ENCODE results near the gene AP4S1.

AP4S1 gene

GRCh38 chr14:31009836-31010574 is 15.4 kb upstream of the AP4S1 start:
- H3K9ac ChIP-seq (ENCODE audit: low read depth, low read length) = no peak overlapping the region
- no peaks in the 10 kb centered on the region for H3K27me3 ChIP-seq (ENCODE audit: insufficient read depth, low read length)
- peaks cover 11% of the 10 kb centered on the region for H3K36me3 ChIP-seq (ENCODE audit: insufficient read depth, low read depth, low read length)
- no peak overlapping the region for H3K27ac ChIP-seq (ENCODE audit: low read length)
- H3K4me3 ChIP-seq (ENCODE audit: low read length) = no peak overlapping the region
- no peaks in the 10 kb centered on the region for H3K9me3 ChIP-seq (ENCODE audit: insufficient read depth, low read depth, low read length)
- peaks cover 6% of the 10 kb centered on the region; the same call in 1 of the 2 replicates for H3K4me1 ChIP-seq (ENCODE audit: insufficient read depth, low read length)

GRCh38 chr14:31010935-31011334 is 14.5 kb upstream of the AP4S1 start:
- Histone ChIP-seq H3K27me3 (ENCODE audit: insufficient read depth, low read length) (no peaks in the 10 kb centered on the region), H3K4me3 (ENCODE audit: low read length) (no peak overlapping the region), H3K9me3 (ENCODE audit: insufficient read depth, low read depth, low read length) (no peaks in the 10 kb centered on the region), H3K4me1 (ENCODE audit: insufficient read depth, low read length) (no peaks in the 10 kb centered on the region), H3K9ac (ENCODE audit: low read depth, low read length) (no peak overlapping the region), H3K27ac (ENCODE audit: low read length) (no peak overlapping the region), H3K36me3 (ENCODE audit: insufficient read depth, low read depth, low read length) (peaks cover 11% of the 10 kb centered on the region)

GRCh38 chr14:31013841-31014240 is 11.6 kb upstream of the AP4S1 start:
- Histone ChIP-seq H3K9me3 (ENCODE audit: insufficient read depth, low read depth, low read length) (no peaks in the 10 kb centered on the region), H3K4me3 (ENCODE audit: low read length) (no peak overlapping the region), H3K36me3 (ENCODE audit: insufficient read depth, low read depth, low read length) (peaks cover 15% of the 10 kb centered on the region), H3K27ac (ENCODE audit: low read length) (no peak overlapping the region), H3K27me3 (ENCODE audit: insufficient read depth, low read length) (no peaks in the 10 kb centered on the region), H3K9ac (ENCODE audit: low read depth, low read length) (no peak overlapping the region), H3K4me1 (ENCODE audit: insufficient read depth, low read length) (no peaks in the 10 kb centered on the region)

GRCh38 chr14:31018057-31018645 is 7.3 kb upstream of the AP4S1 start:
- no peaks in the 10 kb centered on the region for H3K4me1 ChIP-seq (ENCODE audit: insufficient read depth, low read length)
- no peaks in the 10 kb centered on the region for H3K9me3 ChIP-seq (ENCODE audit: insufficient read depth, low read depth, low read length)
- no peak overlapping the region for H3K9ac ChIP-seq (ENCODE audit: low read depth, low read length)
- H3K27me3 ChIP-seq (ENCODE audit: insufficient read depth, low read length) = no peaks in the 10 kb centered on the region
- H3K27ac ChIP-seq (ENCODE audit: low read length) = no peak overlapping the region
- peaks cover 22% of the 10 kb centered on the region for H3K36me3 ChIP-seq (ENCODE audit: insufficient read depth, low read depth, low read length)
- no peak overlapping the region for H3K4me3 ChIP-seq (ENCODE audit: low read length)

- H3K27me3 ChIP-seq (ENCODE audit: insufficient read depth, low read length) = no peaks in the 10 kb centered on the region
- peaks cover 22% of the 10 kb centered on the region for H3K36me3 ChIP-seq (ENCODE audit: insufficient read depth, low read depth, low read length)
- no peak overlapping the region for H3K27ac ChIP-seq (ENCODE audit: low read length)
- H3K4me3 ChIP-seq (ENCODE audit: low read length) = no peak overlapping the region
- H3K4me1 ChIP-seq (ENCODE audit: insufficient read depth, low read length) = peaks cover 12% of the 10 kb centered on the region; the same call in 1 of the 2 replicates
- H3K9me3 ChIP-seq (ENCODE audit: insufficient read depth, low read depth, low read length) = no peaks in the 10 kb centered on the region
- H3K9ac ChIP-seq (ENCODE audit: low read depth, low read length) = no peak overlapping the region
Observed at GRCh38 chr14:31020834-31021575, 4.4 kb upstream of the AP4S1 start.

GRCh38 chr14:31021576-31021949 is 3.9 kb upstream of the AP4S1 start:
- Histone ChIP-seq H3K27ac (ENCODE audit: low read length) (no peak overlapping the region), H3K4me3 (ENCODE audit: low read length) (no peak overlapping the region), H3K9ac (ENCODE audit: low read depth, low read length) (no peak overlapping the region), H3K9me3 (ENCODE audit: insufficient read depth, low read depth, low read length) (no peaks in the 10 kb centered on the region), H3K27me3 (ENCODE audit: insufficient read depth, low read length) (no peaks in the 10 kb centered on the region), H3K36me3 (ENCODE audit: insufficient read depth, low read depth, low read length) (peaks cover 22% of the 10 kb centered on the region), H3K4me1 (ENCODE audit: insufficient read depth, low read length) (peaks cover 12% of the 10 kb centered on the region; the same call in 1 of the 2 replicates)

- no peaks in the 10 kb centered on the region for H3K27me3 ChIP-seq (ENCODE audit: insufficient read depth, low read length)
- no peaks in the 10 kb centered on the region for H3K9me3 ChIP-seq (ENCODE audit: insufficient read depth, low read depth, low read length)
- H3K36me3 ChIP-seq (ENCODE audit: insufficient read depth, low read depth, low read length) = peaks cover 22% of the 10 kb centered on the region
- H3K4me3 ChIP-seq (ENCODE audit: low read length) = no peak overlapping the region
- H3K4me1 ChIP-seq (ENCODE audit: insufficient read depth, low read length) = peaks cover 12% of the 10 kb centered on the region; the same call in 1 of the 2 replicates
- H3K27ac ChIP-seq (ENCODE audit: low read length) = no peak overlapping the region
- no peak overlapping the region; the same call in 1 of the 2 replicates for H3K9ac ChIP-seq (ENCODE audit: low read depth, low read length)
Observed at GRCh38 chr14:31022386-31022785, 3.1 kb upstream of the AP4S1 start.

GRCh38 chr14:31024010-31024480 is 1.4 kb upstream of the AP4S1 start:
- H3K4me3 ChIP-seq (ENCODE audit: low read length) = peak overlapping the region; percentile 81
- H3K9me3 ChIP-seq (ENCODE audit: insufficient read depth, low read depth, low read length) = no peaks in the 10 kb centered on the region
- H3K9ac ChIP-seq (ENCODE audit: low read depth, low read length) = peak overlapping the region; percentile 98
- peaks cover 14% of the 10 kb centered on the region for H3K36me3 ChIP-seq (ENCODE audit: insufficient read depth, low read depth, low read length)
- H3K27me3 ChIP-seq (ENCODE audit: insufficient read depth, low read length) = no peaks in the 10 kb centered on the region
- H3K27ac ChIP-seq (ENCODE audit: low read length) = no peak overlapping the region
- peaks cover 12% of the 10 kb centered on the region; the same call in 1 of the 2 replicates for H3K4me1 ChIP-seq (ENCODE audit: insufficient read depth, low read length)

- no peaks in the 10 kb centered on the region for H3K9me3 ChIP-seq (ENCODE audit: insufficient read depth, low read depth, low read length)
- peak overlapping the region; percentile 85 for H3K27ac ChIP-seq (ENCODE audit: low read length)
- peaks cover 12% of the 10 kb centered on the region; the same call in 1 of the 2 replicates for H3K4me1 ChIP-seq (ENCODE audit: insufficient read depth, low read length)
- peak overlapping the region; percentile 98 for H3K9ac ChIP-seq (ENCODE audit: low read depth, low read length)
- H3K36me3 ChIP-seq (ENCODE audit: insufficient read depth, low read depth, low read length) = peaks cover 14% of the 10 kb centered on the region
- peak overlapping the region; percentile 81 for H3K4me3 ChIP-seq (ENCODE audit: low read length)
- no peaks in the 10 kb centered on the region for H3K27me3 ChIP-seq (ENCODE audit: insufficient read depth, low read length)
Observed at GRCh38 chr14:31024577-31025366, 677 bp upstream of the AP4S1 start.

GRCh38 chr14:31026077-31026449 is 614 bp downstream of the AP4S1 start, which contains the start of gene STRN3:
Gene STRN3 (minus strand): TSS chr14:31026379. CDS start chr14:31026185, 194 bp downstream.
- peak within 1 kb of the TSS; percentile 81 for H3K4me3 ChIP-seq (ENCODE audit: low read length)
- peaks cover 12% of the 10 kb centered on the region; the same call in 1 of the 2 replicates for H3K4me1 ChIP-seq (ENCODE audit: insufficient read depth, low read length)
- peak within 1 kb of the TSS; percentile 98 for H3K9ac ChIP-seq (ENCODE audit: low read depth, low read length)

More at GRCh38 chr14:31026077-31026449, 614 bp downstream of the AP4S1 start, which contains the start of gene STRN3:
- Histone ChIP-seq H3K27ac (ENCODE audit: low read length) (peak within 1 kb of the TSS; percentile 85), H3K36me3 (ENCODE audit: insufficient read depth, low read depth, low read length) (peaks cover 4% of the 10 kb centered on the region; the same call in 1 of the 2 replicates), H3K9me3 (ENCODE audit: insufficient read depth, low read depth, low read length) (no peaks in the 10 kb centered on the region), H3K27me3 (ENCODE audit: insufficient read depth, low read length) (no peaks in the 10 kb centered on the region)

Measured in iPS-20b (cell line).